Endothelial cell of umbilical vein (primary cell): ENCODE results near the gene ANKRD31. TPM values are rescaled to one million over a fixed set of nuclear protein-coding genes. Genes with fewer than 3 reads are reported as not detected.

ENCODE experiments used
- BruUV-seq: library from RNA; stranded (reverse); fragments of 400-500 nt; replicated peaks from 2 replicates; lab custom pipeline; 2021; lab: Mats Ljungman, UMichigan
- CTCF ChIA-PET: fragments of 300-600, 350-600 bp; sonication (Branson Sonifier 250); formaldehyde crosslinking; loops from one replicate; lab custom pipeline; 2021; ENCODE audit warnings: antibody characterized with exemption, inconsistent platforms; lab: Charles Lee
- POLR2A ChIA-PET: fragments of 300-600, 350-600 bp; sonication (Branson Sonifier 250); formaldehyde crosslinking; loops from one replicate; lab custom pipeline; 2021; ENCODE audit warnings: antibody characterized with exemption, inconsistent platforms; lab: Charles Lee
- DNase-seq: peaks from one replicate; pipeline ENCODE4 v3.0.0-alpha.2; 2011; ENCODE audit warnings: low read depth, low spot score
- FAIRE-seq: peaks from 2 replicates; lab custom pipeline; 2011; peaks lifted over from hg19 to GRCh38; lab: Jason Lieb, UNC
- H2AFZ ChIP-seq: 2 replicates; pipeline ENCODE4 v1.6.0; 2012; ENCODE audit warnings: low read depth, low read length, control low read depth, inconsistent platforms
- H3K27ac ChIP-seq: 2 replicates; pipeline ENCODE4 v1.5.1; 2011; ENCODE audit warnings: low read depth, mild to moderate bottlenecking, control low read depth, low read length, moderate library complexity; ENCODE audit not compliant: insufficient read depth
- H3K27me3 ChIP-seq, 2 experiments: 2 replicates each; pipeline versions ENCODE4 v1.6.0 to v1.6.1; 2011; ENCODE audit warnings: low read length in 2 of 2, mixed read lengths in 1 of 2; ENCODE audit not compliant: control insufficient read depth in 2 of 2, insufficient read depth in 2 of 2
- H3K36me3 ChIP-seq, 2 experiments: 2 replicates in 1 of 2; 3 replicates in 1 of 2; pipeline ENCODE4 v1.5.1; 2011; ENCODE audit warnings: low read length in 2 of 2, mild to moderate bottlenecking in 1 of 2, moderate library complexity in 1 of 2; ENCODE audit not compliant: control insufficient read depth in 2 of 2, insufficient read depth in 2 of 2; ENCODE audit errors: extremely low read depth in 1 of 2
- H3K4me1 ChIP-seq: 3 replicates; pipeline ENCODE4 v1.5.1; 2011; ENCODE audit warnings: mild to moderate bottlenecking, low read length; ENCODE audit not compliant: control insufficient read depth, insufficient read depth; ENCODE audit errors: extremely low read depth
- H3K4me2 ChIP-seq: 2 replicates; pipeline ENCODE4 v1.6.1; 2011; ENCODE audit warnings: low read length, control low read depth, mixed read lengths; ENCODE audit not compliant: insufficient read depth
- H3K4me3 ChIP-seq, 3 experiments: fragments of 200-600 bp in 1 of 3; sonication (generic), shearing (Covaris generic) in 1 of 3; replicated peaks in 1 of 3; 2 replicates each; pipeline ENCODE4 v1.5.1; 2011 to 2016; ENCODE audit warnings: control low read depth in 3 of 3, low read length in 3 of 3, mild to moderate bottlenecking in 2 of 3, inconsistent platforms in 1 of 3, low read depth in 1 of 3, moderate library complexity in 1 of 3; ENCODE audit not compliant: insufficient read depth in 1 of 3
- H3K79me2 ChIP-seq: 2 replicates; pipeline ENCODE4 v1.6.0; 2012; ENCODE audit warnings: low read length, inconsistent platforms; ENCODE audit not compliant: control insufficient read depth, insufficient read depth
- H3K9ac ChIP-seq: replicated peaks from 2 replicates; pipeline ENCODE3; 2011; ENCODE audit warnings: low read length, control low read depth; ENCODE audit not compliant: insufficient read depth; ENCODE audit errors: extremely low read depth
- H3K9me1 ChIP-seq: replicated peaks from 3 replicates; pipeline ENCODE4 v1.6.0; 2011; ENCODE audit warnings: mild to moderate bottlenecking, low read length; ENCODE audit not compliant: control insufficient read depth, insufficient read depth; ENCODE audit errors: extremely low read depth
- H3K9me3 ChIP-seq: replicated peaks from 2 replicates; pipeline ENCODE4 v1.5.1; 2012; ENCODE audit warnings: low read length, inconsistent platforms; ENCODE audit not compliant: control insufficient read depth, insufficient read depth
- H4K20me1 ChIP-seq: replicated peaks from 2 replicates; pipeline ENCODE3; 2011; ENCODE audit warnings: mild to moderate bottlenecking, low read length; ENCODE audit not compliant: control insufficient read depth, insufficient read depth; ENCODE audit errors: extremely low read depth
- FOS ChIP-seq: IDR thresholded peaks from 2 replicates; pipeline ENCODE4 v1.6.1; 2011; ENCODE audit warnings: mild to moderate bottlenecking, low read length, moderate library complexity, borderline replicate concordance; ENCODE audit not compliant: insufficient read depth
- GATA2 ChIP-seq: IDR thresholded peaks from 2 replicates; pipeline ENCODE4 v1.7.0; 2011; ENCODE audit warnings: low read depth, mild to moderate bottlenecking, moderate library complexity, mixed read lengths, low read length; ENCODE audit not compliant: insufficient read length, insufficient read depth
- JUN ChIP-seq: IDR thresholded peaks from 2 replicates; pipeline ENCODE4 v1.6.1; 2011; ENCODE audit warnings: borderline replicate concordance, low read depth; ENCODE audit not compliant: insufficient read length, insufficient read depth
- MAX ChIP-seq: IDR thresholded peaks from 2 replicates; pipeline ENCODE4 v1.6.1; 2011; ENCODE audit not compliant: insufficient read depth, insufficient read length
- MYC ChIP-seq: IDR thresholded peaks from one replicate; pipeline ENCODE4 v1.6.1; 2011; ENCODE audit warnings: mild to moderate bottlenecking, low read depth, low read length
- POLR2A ChIP-seq: IDR thresholded peaks from 2 replicates; pipeline ENCODE4 v1.6.1; 2012; ENCODE audit warnings: low read depth, mild to moderate bottlenecking, control low read depth, low read length
- POLR2AphosphoS5 ChIP-seq: IDR thresholded peaks from 2 replicates; pipeline ENCODE4 v1.6.1; 2012; ENCODE audit warnings: low read depth, mild to moderate bottlenecking, control low read depth, low read length, moderate library complexity; ENCODE audit not compliant: insufficient read depth
- dilution Hi-C: fragments of 300-500 bp; cut with MboI; formaldehyde crosslinking; loops from one replicate; pipeline ENCODE4 v1.15.0; 2019; ENCODE audit warnings: low sequenced_read_pairs; ENCODE audit not compliant: extremely low pct_ligation_motif_present
- intact Hi-C: fragments of 100-400 bp; cut with micrococcal nuclease; formaldehyde crosslinking; loops from one replicate; pipeline ENCODE4 v1.10.0; 2022
- polyA plus RNA-seq, 4 experiments: library from polyadenylated mRNA; depleted of rRNA in 3 of 4; stranded (reverse) in 3 of 4; unstranded in 1 of 4; fragments of >200 nt; gene quantifications; 2 replicates each; pipeline versions ENCODE4 v1.2.1 to v1.2.3, GENCODE V29; 2011 to 2012; ENCODE audit warnings: missing spikeins in 1 of 4
- total RNA-seq: library from RNA; stranded (reverse); gene quantifications from 2 replicates; pipeline ENCODE4 v1.2.3, GENCODE V29; 2021
- TF ChIP-seq, protein P1 (sequence below), 2 donors: IDR thresholded peaks; 1 replicate in 1 of 2; 2 replicates in 1 of 2; pipeline ENCODE4 v1.5.1; 2011; ENCODE audit warnings: low read length in 2 of 2, mild to moderate bottlenecking in 2 of 2, moderate library complexity in 2 of 2, control low read depth in 1 of 2, inconsistent platforms in 1 of 2, low read depth in 1 of 2; ENCODE audit not compliant: insufficient read depth in 1 of 2; ENCODE audit errors: extremely low read depth in 1 of 2

Gene ANKRD31
- total and polyA plus RNA-seq, 2 donors (not counting 3 experiments of a cell fraction or from before 2014, with no cell fraction given), result not detected

GRCh38 chr5:75049456-75050351, 187.0 kb downstream of the ANKRD31 start:
- DNase-seq (peak; percentile 55), FAIRE-seq (peak; percentile 87)
- intact Hi-C loops (loop anchor here (1.0 to 10.0 kb wide), 7 partner anchors 112 to 1128 kb away; partner anchors contain the start of genes ANKRD31 and POC5), dilution Hi-C loops (no loop called here)
- Histone ChIP-seq H3K79me2 (no peaks in the 10 kb centered on the region), H3K4me3 (no peak overlapping the region), H3K27me3 (peaks cover 0 to 2% of the 10 kb centered on the region in 2 experiments), H3K4me1 (peaks cover 14% of the 10 kb centered on the region), H3K9me3 (no peaks in the 10 kb centered on the region), H3K36me3 (no peaks in the 10 kb centered on the region), H2AFZ (peak overlapping the region; percentile 52), H4K20me1 (no peaks in the 10 kb centered on the region), H3K27ac (no peak overlapping the region), H3K9me1 (no peaks in the 10 kb centered on the region), H3K4me2 (no peak overlapping the region), H3K9ac (no peak overlapping the region)
- TF ChIP-seq FOS, result no peak
- TF ChIP-seq, protein P1, sequence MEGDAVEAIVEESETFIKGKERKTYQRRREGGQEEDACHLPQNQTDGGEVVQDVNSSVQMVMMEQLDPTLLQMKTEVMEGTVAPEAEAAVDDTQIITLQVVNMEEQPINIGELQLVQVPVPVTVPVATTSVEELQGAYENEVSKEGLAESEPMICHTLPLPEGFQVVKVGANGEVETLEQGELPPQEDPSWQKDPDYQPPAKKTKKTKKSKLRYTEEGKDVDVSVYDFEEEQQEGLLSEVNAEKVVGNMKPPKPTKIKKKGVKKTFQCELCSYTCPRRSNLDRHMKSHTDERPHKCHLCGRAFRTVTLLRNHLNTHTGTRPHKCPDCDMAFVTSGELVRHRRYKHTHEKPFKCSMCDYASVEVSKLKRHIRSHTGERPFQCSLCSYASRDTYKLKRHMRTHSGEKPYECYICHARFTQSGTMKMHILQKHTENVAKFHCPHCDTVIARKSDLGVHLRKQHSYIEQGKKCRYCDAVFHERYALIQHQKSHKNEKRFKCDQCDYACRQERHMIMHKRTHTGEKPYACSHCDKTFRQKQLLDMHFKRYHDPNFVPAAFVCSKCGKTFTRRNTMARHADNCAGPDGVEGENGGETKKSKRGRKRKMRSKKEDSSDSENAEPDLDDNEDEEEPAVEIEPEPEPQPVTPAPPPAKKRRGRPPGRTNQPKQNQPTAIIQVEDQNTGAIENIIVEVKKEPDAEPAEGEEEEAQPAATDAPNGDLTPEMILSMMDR (IDR thresholded peaks at IDR 0.05; ENCODE audit: extremely low read depth in 1 of 2, insufficient read depth in 1 of 2, low read depth in 1 of 2, low read length in 2 of 2), result peak; percentile 75 to 81
- ChIA-PET CTCF (interaction anchor here (0.6 to 3.0 kb wide), 13 partner anchors 8 to 1533 kb away, joined by 3 to 15 read pairs (median 4); partner anchors contain the start of gene ANKRD31), POLR2A (no interaction called here)
- BruUV-seq, result no TSS peak

- ChIA-PET CTCF (interaction anchor here (0.6 to 3.0 kb wide), 5 partner anchors 11 to 1207 kb away, joined by 3 to 12 read pairs (median 3); no protein-coding TSS in a partner anchor), POLR2A (no interaction called here)
- no peak overlapping the region for H3K4me2 ChIP-seq
- no TSS peak for BruUV-seq
- dilution Hi-C loops, result no loop called here
- no peaks in the 10 kb centered on the region for H4K20me1 ChIP-seq
- TF ChIP-seq MYC, result no peak
- no peak for TF ChIP-seq POLR2A
- TF ChIP-seq JUN, result no peak
- no peak for TF ChIP-seq MAX
- no peak for TF ChIP-seq GATA2
- TF ChIP-seq FOS, result no peak
- TF ChIP-seq, protein P1 (IDR thresholded peaks at IDR 0.05; ENCODE audit: extremely low read depth in 1 of 2, insufficient read depth in 1 of 2, low read depth in 1 of 2, low read length in 2 of 2), result no peak
- no peak for TF ChIP-seq POLR2AphosphoS5
- no peaks in the 10 kb centered on the region for H3K9me3 ChIP-seq
- FAIRE-seq, result no peak
- no peaks in the 10 kb centered on the region for H3K79me2 ChIP-seq
- peaks cover 6% of the 10 kb centered on the region for H3K4me1 ChIP-seq
- H3K36me3 ChIP-seq, result no peaks in the 10 kb centered on the region
- H3K4me3 ChIP-seq, result no peak overlapping the region
- H3K27me3 ChIP-seq, result peaks cover 0 to 2% of the 10 kb centered on the region in 2 experiments
- intact Hi-C loops, result no loop called here
- no peaks in the 10 kb centered on the region for H3K9me1 ChIP-seq
- no peak overlapping the region for H3K27ac ChIP-seq
- no peak overlapping the region for H2AFZ ChIP-seq
- no peak for DNase-seq
- H3K9ac ChIP-seq, result no peak overlapping the region
These were observed 188.2 kb downstream of the ANKRD31 start for GRCh38 chr5:75048457-75048953.
